ENCODE measurements around the gene CACNB3.
"Not testable (repeated sequence)": the region's sequence is repeated elsewhere in the genome, so short reads cannot be mapped to it uniquely, and the experiment has no call there.

CACNB3 gene

DNA sequence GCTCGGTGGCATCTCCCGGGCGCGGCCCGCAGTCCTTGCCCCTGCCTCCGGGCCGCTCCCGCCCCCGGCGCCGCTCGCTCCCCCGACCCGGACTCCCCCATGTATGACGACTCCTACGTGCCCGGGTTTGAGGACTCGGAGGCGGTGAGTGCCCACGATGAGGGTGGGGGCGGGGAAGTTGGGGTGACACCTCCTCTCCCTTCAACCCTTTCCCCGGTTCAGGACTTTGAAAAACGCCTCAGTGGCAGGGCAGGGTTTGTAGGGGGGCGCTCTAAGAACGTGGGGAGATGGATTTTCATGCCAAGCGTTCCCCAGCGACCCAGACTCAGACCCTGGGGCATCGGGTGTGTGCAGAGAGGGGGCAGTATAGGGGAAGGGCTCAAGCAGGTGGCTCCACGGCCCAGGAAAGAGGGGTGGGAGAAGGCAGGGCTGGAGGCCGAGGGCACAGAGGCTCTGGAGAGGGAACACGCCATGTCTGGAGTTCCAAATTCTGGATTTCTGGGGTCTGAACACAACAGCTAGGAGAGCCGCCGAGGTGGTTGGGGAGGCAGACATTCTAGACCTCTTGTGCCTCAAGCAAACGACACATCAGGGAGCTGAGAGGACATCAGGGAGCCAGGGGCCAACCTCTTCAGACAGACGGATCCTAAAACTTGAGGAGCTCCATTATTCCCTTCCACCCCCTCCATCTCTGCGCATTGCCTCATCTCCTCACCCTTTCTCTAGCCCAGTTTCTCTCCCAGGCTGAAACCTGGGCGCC is 715 bp downstream of the CACNB3 start:
- DNase-seq (ENCODE audit: low read depth in 2 of 2): no peak

DNA sequence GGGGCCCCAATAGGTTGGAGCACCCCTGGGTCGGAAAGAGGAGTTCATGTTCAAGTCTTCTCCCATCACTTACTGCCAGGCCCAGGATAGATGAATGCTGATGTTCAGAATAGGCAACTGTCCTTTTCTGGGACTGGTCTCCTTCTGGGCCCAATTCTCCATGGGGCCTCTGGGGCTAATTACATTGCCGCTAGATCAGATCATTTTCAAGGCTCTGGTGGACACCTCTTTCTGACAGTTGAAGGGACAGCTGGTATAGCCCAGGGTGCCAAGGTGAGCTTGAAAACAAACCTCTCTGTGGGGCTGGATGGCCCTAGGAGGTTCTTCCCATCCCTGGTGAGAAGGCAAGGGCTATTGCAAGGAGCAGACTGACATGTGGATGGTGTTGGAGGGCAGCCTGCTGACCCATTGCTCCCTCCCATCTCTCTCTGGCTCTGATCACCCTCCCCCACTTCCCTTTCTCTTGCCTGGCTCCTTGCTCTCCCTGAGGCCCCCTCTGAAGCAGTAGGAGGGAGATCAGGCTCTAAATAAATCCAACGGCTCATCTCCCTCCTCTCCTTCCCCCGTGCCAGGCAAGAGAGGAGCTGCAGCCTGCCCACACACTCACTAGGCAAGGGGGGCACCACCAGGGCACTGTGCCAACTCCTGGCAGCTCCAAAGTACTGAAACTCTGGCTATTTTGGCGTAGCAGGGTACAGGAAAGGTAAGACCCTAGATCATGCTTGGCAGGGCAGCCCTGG is 1.9 kb downstream of the CACNB3 start:
- DNase-seq (ENCODE audit: low read depth in 2 of 2): no peak

DNA sequence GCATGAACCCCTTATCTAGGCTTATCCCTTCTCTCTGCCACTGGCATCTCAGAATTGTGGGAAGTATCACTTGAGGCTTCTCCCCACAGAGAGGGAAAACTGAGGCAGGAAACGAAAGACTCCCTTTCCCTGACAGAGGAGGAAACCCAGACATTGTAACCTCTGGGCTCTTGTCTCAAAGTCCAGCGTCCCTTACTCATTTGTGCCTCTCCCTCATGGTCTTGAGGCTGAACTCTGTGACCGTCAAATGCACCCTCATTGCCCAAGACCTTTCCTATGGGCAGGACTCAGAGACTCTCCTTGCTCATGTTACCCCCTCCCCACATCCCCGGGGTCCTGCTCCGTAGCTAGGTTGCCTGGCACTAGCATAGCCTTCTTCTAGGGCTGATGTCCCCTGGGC is 3.8 kb downstream of the CACNB3 start:
- DNase-seq (ENCODE audit: low read depth in 2 of 2): no peak

DNA sequence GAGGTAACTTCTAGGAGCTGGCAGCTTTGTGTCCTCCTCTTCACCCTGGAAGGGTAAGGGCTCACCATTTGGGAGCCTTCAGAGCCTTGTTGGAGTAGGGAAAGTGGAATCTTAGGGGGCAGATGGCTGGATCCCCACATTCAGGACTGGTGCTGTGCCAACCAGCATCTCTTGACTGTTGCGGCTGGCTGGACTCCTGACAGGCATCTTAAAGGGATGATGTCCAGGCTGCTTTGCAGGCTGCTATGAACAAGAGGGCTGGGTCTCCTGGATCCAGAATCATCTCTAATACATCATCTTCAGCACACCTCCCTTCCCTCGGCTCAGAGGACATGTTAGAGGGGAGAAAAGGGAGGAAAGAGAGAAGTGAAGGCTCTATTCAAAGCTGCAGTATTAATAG is 4.4 kb downstream of the CACNB3 start:
- no peak for DNase-seq (ENCODE audit: low read depth in 2 of 2)

GRCh38 chr12:48823281-48823680 is 5.0 kb downstream of the CACNB3 start:
- no peak for DNase-seq (ENCODE audit: low read depth in 2 of 2)

GRCh38 chr12:48824112-48824511 is 5.8 kb downstream of the CACNB3 start:
- DNase-seq (ENCODE audit: low read depth in 2 of 2): no peak

DNA sequence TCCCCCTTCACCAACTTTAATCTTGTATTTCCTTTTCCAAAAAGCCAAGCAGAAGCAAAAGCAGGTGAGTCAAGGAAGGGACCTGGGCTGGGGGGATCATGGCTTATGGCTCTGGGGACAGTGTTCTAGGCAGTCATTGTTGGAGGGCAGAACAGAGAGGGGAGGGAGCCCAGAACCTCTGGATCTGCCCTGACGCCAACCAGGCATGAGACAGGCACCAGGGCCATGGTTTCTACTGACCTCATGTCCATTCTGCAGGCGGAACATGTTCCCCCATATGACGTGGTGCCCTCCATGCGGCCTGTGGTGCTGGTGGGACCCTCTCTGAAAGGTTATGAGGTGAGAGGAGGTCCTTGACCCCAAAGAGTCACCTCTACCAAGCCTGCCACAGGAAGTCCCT is 6.6 kb downstream of the CACNB3 start:
- no peak for DNase-seq (ENCODE audit: low read depth in 2 of 2)

GRCh38 chr12:48826209-48826855 is 8.0 kb downstream of the CACNB3 start:
- no peak for DNase-seq (ENCODE audit: low read depth in 2 of 2)

DNA sequence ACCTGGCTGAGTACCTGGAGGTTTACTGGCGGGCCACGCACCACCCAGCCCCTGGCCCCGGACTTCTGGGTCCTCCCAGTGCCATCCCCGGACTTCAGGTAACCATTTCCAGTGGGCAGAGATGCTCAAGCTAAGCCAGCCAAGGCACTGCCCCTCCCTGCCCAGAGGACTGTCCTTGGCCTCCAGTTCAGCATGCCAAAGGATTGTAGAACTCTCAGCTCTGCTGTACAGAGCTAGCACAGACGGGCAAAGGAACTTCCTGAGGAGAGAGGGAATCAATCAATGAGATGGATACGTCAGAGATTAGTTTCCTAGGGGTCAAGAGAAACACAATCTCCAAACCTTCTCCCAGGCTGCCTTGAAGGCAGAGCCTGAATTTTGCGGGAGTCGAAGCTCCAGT is 8.7 kb downstream of the CACNB3 start:
- DNase-seq (ENCODE audit: low read depth in 2 of 2): no peak

GRCh38 chr12:48827513-48828096 is 9.3 kb downstream of the CACNB3 start:
- DNase-seq (ENCODE audit: low read depth in 2 of 2): no peak

DNA sequence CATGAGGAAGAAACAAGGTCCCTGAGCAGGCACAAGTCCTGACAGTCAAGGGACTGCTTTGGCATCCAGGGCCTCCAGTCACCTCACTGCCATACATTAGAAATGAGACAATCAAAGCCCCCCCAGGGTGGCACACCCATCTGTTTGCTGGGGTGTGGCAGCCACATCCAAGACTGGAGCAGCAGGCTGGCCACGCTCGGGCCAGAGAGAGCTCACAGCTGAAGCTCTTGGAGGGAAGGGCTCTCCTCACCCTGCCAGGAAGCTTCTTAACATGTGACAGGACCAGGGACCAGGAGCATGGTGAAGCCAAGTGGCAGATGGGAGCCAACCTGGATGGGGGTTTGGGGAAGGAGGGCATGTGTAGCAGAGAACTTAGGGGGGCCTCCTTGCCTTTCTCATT is 10.0 kb downstream of the CACNB3 start:
- no peak for DNase-seq (ENCODE audit: low read depth in 2 of 2)

GRCh38 chr12:48828841-48829575 is 10.7 kb downstream of the CACNB3 start:
- DNase-seq (ENCODE audit: low read depth in 2 of 2): no peak

- DNase-seq (ENCODE audit: low read depth in 2 of 2): no peak
Measured at GRCh38 chr12:48831257-48831656, 13.0 kb downstream of the CACNB3 start.

GRCh38 chr12:48832321-48833060 is 14.2 kb downstream of the CACNB3 start:
- DNase-seq (ENCODE audit: low read depth in 2 of 2): no peak

DNA sequence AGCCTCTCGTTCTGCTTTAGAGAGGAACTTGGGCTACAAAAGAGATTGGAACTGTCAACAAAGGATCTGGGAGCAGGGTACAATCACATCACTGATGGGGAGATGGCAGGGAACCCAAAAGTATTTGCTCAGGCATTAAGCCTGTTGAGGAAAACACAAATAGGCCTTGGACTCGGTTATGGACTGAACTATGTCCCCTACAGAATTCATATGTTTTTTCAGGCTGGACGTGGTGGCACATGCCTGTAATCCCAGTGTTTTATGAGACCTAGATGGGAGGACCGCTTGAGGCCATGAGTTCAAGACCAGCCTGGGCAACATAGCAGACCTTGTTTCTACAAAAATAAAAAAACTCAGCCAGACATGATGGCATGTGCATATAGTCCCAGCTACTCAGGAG is 19.8 kb downstream of the CACNB3 start:
- DNase-seq (ENCODE audit: low read depth in 2 of 2): no peak

DNA sequence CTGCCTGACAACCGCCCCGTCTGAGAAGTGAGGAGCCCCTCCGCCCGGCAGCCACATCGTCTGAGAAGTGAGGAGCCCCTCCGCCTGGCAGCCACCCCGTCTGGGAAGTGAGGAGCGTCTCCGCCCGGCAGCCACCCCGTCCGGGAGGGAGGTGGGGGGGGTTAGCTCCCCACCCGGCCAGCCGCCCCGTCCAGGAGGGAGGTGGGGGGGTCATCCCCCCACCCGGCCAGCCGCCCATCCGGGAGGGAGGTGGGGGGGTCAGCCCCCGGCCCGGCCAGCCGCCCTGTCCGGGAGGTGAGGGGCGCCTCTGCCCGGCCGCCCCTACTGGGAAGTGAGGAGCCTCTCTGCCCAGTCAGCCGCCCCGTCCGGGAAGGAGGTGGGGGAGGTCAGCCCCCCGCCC is 23.7 kb downstream of the CACNB3 start:
- DNase-seq (ENCODE audit: low read depth in 2 of 2): not testable (repeated sequence)

DNA sequence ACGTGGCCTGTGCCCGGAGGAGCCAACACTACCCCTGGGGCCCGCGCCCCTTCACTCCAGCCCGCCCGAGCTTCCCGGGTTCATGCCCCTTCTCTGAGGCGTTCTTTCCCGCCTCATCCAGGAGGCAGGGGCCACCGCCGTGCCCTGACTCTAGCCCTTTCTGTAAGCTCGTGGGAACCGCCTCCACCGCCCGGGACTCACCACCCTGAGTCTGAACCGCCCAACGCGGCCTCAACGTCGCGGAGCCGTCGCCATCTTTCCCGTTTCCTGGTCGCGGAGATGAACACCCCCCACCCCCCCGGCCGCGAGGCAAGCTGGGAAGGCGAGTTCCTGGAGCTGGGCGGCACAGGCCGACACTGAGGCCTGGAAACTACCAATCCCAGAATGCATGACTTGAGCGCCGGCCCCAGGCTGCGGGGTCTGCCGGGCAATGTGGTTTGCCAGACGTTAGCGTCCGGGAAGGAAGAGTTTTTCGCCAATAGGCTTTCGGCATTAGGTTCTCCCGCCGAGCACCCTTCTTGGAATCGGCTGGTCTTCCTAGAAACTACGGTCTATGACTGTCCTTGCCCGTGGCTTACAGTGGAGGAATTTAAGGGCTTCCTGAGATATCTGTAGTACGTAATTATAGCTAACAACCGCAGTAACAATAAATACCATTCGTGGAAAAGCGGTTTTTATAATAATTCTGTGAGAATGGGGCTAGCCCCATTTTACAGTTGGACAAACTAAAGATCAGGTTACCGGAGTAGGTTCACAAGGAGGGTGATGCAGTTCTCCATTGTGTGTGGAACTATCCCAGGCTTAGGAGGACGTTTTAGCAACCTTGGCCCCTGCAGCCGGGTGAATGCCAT is 33.8 kb downstream of the CACNB3 start, which contains the start of gene DDX23:
Gene DDX23 (minus strand): TSS at position 281 of the 851 bp plus-strand sequence. CDS start 6,381 bp downstream, outside the sequence.
- DNase-seq (ENCODE audit: low read depth in 2 of 2): peak; percentile 91 to 92

GRCh38 chr12:48852734-48853688 is 34.7 kb downstream of the CACNB3 start:
- peak; percentile 66 to 68 for DNase-seq (ENCODE audit: low read depth in 2 of 2)

GRCh38 chr12:48854488-48854887 is 36.2 kb downstream of the CACNB3 start:
- DNase-seq (ENCODE audit: low read depth in 2 of 2): no peak
